ENCODE data around the gene LAMP1.
"Not testable (repeated sequence)": the region's sequence is repeated elsewhere in the genome, so short reads cannot be mapped to it uniquely, and the experiment has no call there.

The LAMP1 gene

DNA sequence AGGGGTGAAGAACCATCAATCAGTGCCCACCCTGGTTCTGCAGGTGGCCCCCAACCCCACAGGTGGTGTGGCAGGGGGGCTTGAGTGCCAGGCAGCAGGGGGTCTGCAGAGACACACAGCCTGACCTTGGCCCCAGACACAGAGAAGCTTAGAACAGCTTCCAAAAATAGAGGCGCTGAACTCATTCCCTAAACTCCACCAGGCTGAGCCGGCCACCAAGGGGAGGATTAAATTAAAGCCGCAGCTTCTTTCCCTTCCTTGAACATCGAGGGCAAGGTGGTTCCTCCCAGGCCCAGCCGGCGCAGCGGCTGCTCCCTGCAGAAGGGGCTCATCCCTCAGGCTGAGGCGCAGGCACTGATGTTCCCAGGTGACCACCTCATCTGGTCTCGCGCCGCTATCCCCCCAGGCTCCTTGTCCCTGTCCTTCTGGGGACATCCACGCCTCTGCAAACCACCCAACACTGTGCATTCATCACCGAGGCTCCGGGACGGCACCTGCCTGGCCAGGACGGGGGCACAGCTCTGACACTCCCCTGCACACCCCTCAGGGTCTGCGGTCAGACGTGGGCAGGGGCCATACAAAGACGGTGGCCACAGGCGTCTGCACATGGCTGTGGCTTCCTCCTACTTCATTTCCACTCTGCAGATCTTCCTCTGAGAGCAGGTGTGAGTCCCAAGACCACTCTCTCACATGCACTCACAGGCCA is 30.9 kb downstream of the LAMP1 start:
- DNase-seq (ENCODE audit: low spot score) = no peak

DNA sequence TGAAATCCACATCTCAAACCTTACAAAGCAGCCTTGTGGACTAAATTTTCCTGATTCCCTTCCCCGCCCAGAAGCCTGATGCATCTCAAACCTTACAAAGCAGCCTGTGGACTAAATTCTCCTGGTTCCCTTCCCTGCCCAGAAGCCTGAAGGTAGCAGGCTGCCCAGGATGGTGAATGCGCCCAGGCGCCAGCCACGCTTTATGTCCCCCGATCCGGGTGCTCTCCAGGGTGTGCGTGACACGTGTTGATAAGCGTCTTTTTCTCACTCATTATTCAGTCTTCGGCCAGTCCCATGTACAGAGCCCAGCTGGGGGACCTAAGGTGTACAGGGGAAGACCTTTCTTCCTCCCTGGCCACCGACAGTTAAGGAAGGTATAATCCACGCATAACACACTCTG is 31.8 kb downstream of the LAMP1 start:
- no peak for DNase-seq (ENCODE audit: low spot score)

GRCh38 chr13:113329656-113330312 is 32.7 kb downstream of the LAMP1 start:
- DNase-seq (ENCODE audit: low spot score) = no peak

DNA sequence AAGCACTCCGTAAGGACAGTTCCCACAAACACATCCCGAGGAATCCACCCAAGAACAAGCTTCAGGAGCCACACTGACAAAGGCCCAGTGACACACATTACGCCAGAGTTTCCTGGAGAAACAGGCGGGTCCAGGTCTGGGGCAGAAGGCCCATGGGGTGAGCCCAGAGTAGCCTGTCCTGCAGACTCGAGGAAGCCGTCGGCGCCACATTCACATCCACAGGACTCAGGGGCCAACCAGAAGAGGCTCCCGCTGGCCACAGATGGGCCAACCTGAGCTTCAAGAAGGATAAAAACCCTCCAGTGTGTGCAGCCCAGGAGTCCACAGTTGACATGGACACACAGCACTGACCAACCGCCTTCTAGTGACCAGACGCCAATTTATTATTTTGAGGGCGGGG is 35.6 kb downstream of the LAMP1 start:
- no peak for DNase-seq (ENCODE audit: low spot score)

GRCh38 chr13:113333076-113333475 is 36.0 kb downstream of the LAMP1 start:
- DNase-seq (ENCODE audit: low spot score) = no peak

- DNase-seq (ENCODE audit: low spot score) = no peak
These were observed 40.5 kb downstream of the LAMP1 start for GRCh38 chr13:113337556-113337955.

- no peak for DNase-seq (ENCODE audit: low spot score)
These were observed 40.9 kb downstream of the LAMP1 start for GRCh38 chr13:113337976-113338375.

GRCh38 chr13:113338451-113338850 is 41.4 kb downstream of the LAMP1 start:
- no peak for DNase-seq (ENCODE audit: low spot score)

GRCh38 chr13:113342820-113343691 is 46.0 kb downstream of the LAMP1 start:
- no peak for DNase-seq (ENCODE audit: low spot score)

DNA sequence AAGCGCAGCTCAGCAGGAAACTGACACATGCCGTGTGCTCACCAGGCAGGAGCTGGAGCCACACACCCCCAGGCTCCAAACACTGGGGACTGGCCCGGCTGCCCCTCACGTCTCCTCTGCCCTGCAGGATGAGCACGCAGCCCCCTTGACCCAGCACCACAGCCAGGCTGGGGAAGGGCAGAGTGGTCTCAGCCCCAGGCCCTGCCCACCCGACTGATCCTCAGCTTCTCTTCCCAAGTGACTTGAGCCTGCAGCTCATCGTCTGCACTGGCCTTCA is 46.6 kb downstream of the LAMP1 start:
- no peak for DNase-seq (ENCODE audit: low spot score)

DNA sequence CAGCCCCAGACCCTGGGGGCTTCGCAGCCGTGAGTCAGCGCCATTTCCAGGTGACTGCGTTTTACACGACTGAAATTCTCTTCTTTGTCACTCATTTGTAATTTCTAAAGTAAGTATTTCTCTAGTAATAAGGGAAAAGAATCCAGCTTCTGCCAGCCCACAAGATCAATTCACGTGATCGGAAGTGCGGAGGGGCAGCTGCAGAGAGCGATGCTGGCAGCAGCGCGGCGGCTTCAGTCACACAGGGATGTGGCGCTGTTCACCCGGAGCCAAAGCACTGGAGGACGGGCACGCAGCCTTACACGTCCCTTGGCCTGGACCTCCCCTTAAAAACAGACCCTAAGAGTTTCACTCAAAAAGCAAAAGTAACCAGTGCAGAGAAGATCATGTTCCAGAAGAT is 48.4 kb downstream of the LAMP1 start:
- no peak for DNase-seq (ENCODE audit: low spot score)

DNA sequence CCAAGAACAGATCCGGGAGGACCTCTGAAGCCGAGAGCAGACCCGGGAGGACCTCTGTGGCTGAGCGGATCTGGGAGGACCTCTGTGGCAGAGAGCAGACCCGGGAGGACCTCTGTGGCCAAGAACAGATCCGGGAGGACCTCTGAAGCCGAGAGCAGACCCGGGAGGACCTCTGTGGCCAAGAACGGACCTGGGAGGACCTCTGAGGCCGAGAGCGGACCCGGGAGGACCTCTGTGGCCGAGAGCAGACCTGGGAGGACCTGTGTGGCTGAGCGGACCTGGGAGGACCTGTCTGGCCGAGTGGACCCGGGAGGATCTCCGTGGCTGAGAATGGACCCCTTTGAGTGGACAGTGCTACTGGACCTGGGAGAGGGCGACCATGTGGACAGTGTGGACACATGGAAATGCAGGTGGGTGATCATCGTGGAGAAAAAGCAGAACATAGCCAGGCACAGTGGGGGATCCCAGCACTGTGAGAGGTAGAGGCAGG is 50.7 kb downstream of the LAMP1 start:
- not testable (repeated sequence) for DNase-seq (ENCODE audit: low spot score)

DNA sequence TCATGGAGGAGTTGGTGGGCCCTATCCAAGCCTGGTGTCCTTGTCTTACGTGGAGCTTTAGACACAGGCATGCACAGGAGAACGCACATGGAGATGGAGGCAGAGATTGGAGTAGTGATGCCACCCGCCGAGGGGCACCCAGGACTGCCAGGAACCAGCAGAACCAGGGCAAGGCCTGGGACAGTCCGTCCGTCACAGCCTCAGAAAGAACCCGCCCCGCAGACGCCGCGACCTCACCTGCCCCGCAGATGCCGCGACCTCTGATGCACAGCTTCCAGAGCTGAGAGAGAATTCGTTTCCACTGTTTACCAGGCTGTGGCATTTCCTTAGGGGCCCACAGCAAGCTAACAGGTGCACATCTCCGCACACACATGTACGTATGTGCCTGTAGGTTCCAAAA is 51.6 kb downstream of the LAMP1 start:
- no peak for DNase-seq (ENCODE audit: low spot score)

- no peak for DNase-seq (ENCODE audit: low spot score)
These were observed 52.0 kb downstream of the LAMP1 start for GRCh38 chr13:113349050-113349449.

DNA sequence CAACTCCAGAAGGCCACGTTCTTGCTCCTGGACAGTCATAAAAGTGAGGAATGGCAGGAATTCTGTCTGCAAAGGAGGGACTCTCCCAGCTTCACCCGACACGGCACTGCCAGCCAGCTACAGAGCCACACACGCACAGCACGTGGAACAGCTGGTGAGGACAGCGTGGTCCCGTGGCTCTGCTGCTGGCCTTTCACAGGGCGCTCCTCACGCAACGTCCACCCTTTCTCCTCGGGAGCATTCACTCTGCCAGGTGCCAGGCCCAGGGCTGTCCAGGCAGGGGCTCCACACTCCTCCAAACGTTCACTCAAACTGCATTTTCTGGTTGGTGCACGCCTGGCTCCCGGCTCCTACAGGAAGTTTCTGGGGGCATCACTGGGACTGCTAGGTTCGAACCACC is 52.5 kb downstream of the LAMP1 start:
- no peak for DNase-seq (ENCODE audit: low spot score)

- DNase-seq (ENCODE audit: low spot score) = no peak
These were observed 53.3 kb downstream of the LAMP1 start for GRCh38 chr13:113350065-113350937.

GRCh38 chr13:113350938-113351335 is 53.9 kb downstream of the LAMP1 start:
- DNase-seq (ENCODE audit: low spot score) = no peak

GRCh38 chr13:113351514-113352026 is 54.5 kb downstream of the LAMP1 start:
- DNase-seq (ENCODE audit: low spot score) = no peak

DNA sequence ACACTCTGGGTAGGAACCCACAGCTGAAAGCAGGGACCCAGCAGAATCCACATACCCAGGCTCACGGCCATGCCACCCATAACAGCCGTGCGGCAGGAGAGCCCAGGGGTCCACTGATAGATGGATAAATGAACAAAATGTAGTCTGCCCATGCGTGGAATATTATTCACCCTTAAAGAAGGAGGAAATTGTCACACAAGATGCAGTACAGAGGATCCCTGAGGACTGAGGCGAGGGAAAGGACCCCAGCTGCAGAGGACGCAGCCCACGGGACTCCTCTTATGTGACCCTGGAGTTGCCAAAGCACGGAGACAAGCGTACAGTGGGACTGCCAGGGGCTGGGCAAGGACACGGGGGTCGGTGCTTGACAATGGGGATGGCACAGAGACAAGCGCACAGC is 56.2 kb downstream of the LAMP1 start:
- no peak for DNase-seq (ENCODE audit: low spot score)

DNA sequence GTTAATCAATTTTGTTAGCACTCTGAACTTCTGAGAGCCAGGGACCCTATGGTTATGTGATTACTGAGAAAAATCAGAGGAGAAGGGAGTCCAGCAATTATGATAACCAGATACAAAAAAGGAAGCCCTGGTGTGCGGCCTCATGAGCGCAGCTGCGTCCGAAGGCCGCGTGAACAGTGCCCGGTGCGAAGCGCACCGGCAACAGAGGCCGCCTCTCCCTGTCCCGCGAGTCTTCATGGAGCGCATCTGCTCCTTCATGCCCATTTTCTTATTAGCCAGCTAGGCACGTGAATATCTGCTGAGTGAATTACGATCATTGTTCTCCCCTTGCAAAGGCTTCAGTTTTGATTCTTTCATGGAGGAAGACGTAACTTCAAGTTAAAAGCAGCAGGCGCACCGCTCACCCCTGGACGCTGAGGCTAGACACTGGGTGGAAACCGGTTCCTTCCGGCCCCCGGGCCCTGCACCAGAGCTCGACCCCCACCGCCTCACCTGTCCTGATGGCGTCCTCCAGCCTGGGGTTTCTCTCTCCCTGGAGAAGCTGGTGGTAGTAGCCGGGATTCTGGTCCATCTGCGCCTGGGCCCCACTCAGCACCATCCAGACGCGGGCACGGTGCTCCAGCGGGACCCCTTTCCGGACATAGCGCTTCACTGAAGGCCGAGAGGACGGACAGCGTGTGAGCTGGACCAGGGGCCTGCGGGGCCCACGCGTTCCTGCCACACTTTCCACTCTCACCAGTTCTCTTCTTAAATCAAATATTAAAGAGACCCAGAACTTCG is 58.0 kb downstream of the LAMP1 start:
- DNase-seq (ENCODE audit: low spot score) = no peak

- no peak for DNase-seq (ENCODE audit: low spot score)
These were observed 58.6 kb downstream of the LAMP1 start for GRCh38 chr13:113355621-113356020.
